Left cardiac atrium (tissue), 4 donors: ENCODE results near the gene CSTF2. TPM values are rescaled to one million over a fixed set of nuclear protein-coding genes. Genes with fewer than 3 reads are reported as not detected.
"Not testable (repeated sequence)": the region's sequence is repeated elsewhere in the genome, so short reads cannot be mapped to it uniquely, and the experiment has no call there.

Experiments used
- ATAC-seq, 2 donors: fragments of 200-7000 bp; cut with Tn5 transposase; one replicate each; pipeline ENCODE4 v1.9.1; 2020; ENCODE audit warnings: mild to moderate bottlenecking in 2 of 2, moderate library complexity in 2 of 2
- DNase-seq: peaks from one replicate; pipeline ENCODE4 v3.0.0-alpha.2; 2020
- intact Hi-C, 2 donors: fragments of 100-400 bp; cut with DNase I; formaldehyde crosslinking; loops; one replicate each; pipeline versions ENCODE4 v1.14.1 to v1.15.1; 2022 to 2023
- long read RNA-seq: library from polyadenylated mRNA; unstranded; transcript quantifications from one replicate; pipeline ENCODE4 v2.0.0, GENCODE V29; 2021
- total RNA-seq, 2 donors: library from RNA; stranded (reverse); fragmentation: NEBNext Ultra II Directional; extraction: Animal tissue kit (Norgen Biotek cat#: 25700); gene quantifications; one replicate each; pipeline ENCODE4 v1.2.1, GENCODE V29; 2021
- donor health status: DM: no; HTN: yes; CAD: no.
- donor health status: DM: no; HTN: yes; CAD: no; lungs with severe emphysema.
- donor health status: DM: yes; HTN: yes; CAD: no.
- donor health status: Dilated cardiomyopathy.

The CSTF2 gene, protein sequence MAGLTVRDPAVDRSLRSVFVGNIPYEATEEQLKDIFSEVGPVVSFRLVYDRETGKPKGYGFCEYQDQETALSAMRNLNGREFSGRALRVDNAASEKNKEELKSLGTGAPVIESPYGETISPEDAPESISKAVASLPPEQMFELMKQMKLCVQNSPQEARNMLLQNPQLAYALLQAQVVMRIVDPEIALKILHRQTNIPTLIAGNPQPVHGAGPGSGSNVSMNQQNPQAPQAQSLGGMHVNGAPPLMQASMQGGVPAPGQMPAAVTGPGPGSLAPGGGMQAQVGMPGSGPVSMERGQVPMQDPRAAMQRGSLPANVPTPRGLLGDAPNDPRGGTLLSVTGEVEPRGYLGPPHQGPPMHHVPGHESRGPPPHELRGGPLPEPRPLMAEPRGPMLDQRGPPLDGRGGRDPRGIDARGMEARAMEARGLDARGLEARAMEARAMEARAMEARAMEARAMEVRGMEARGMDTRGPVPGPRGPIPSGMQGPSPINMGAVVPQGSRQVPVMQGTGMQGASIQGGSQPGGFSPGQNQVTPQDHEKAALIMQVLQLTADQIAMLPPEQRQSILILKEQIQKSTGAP
- total RNA-seq: 1 to 10 TPM; 7.1 to 7.5 TPM
- long read RNA-seq, transcript CSTF2-201 (14 exons, 1,958 nt): major isoform, 10 of 15 reads
- long read RNA-seq, partial matches to known transcripts: 1 of 15 reads
- long read RNA-seq, other reads (novel, unspliced or antisense): 2 of 15 reads

DNA sequence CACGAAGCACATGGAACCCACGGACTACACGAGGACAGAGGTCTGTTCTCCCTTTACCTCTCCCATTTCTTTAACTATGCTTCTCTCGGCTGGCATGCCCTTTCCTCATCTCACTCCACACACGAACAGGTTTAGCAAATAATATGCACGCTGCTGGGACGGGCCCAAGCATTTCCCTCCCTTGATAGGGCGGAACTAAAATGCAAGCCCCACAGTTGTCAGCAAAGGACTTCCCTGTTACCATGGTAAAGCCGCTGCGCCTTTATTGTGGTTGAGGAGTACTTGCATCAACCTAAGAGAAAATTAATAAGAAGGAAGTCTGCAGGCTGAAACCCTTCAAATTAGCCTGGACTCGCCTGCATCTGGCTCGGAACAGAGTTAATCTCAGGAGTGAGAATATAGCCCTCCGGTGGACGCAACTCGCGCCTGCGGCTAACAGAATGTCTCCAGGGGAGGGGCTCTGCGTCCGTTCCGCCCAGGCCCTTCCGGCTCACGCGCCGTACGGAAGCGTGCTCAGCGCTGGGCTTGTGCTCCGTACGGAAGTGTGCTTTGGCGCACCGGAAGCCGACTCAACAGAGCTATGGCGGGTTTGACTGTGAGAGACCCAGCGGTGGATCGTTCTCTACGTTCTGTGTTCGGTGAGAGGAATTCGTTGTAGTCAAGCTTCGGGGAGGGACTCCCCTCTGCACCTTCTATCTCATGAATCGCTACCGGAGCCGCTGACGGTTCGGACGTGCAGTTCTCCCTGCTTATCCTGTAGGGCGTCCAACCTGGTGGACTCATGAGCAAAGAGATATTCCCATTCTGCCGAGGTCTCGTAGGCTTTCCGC, at the start of gene CSTF2:
Gene CSTF2, plus strand, starts transcription at position 555 of the 830 bp plus-strand sequence. Its CDS starts 26 bp downstream, at position 581.
- intact Hi-C loops: loop anchor here in 1 of 2 donors (5.0 kb wide), 1 partner anchor 982 kb away; no protein-coding TSS in a partner anchor
- ATAC-seq (peak; percentile 99 to 100), DNase-seq (peak; percentile 86)

DNA sequence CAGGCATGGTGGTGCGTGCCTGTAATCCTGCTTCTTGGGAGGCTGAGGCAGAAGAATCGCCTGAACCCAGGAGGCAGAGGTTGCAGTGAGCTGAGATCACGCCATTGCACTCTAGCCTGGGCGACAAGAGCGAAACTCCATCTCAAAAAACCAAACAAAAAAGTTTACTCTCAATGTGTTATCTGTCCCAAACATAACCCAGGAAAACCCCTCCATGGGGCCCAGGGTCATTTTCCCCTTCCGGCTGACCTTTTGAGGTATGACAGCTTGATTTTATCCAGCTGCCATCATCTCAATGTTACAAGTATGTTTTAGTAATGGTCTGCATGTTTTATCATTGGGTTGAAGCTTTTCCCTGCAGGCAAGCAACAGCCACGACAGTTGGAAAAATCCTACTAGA, 23.8 kb upstream of the CSTF2 start:
- DNase-seq, intact Hi-C loops, ATAC-seq: not testable (repeated sequence)

DNA sequence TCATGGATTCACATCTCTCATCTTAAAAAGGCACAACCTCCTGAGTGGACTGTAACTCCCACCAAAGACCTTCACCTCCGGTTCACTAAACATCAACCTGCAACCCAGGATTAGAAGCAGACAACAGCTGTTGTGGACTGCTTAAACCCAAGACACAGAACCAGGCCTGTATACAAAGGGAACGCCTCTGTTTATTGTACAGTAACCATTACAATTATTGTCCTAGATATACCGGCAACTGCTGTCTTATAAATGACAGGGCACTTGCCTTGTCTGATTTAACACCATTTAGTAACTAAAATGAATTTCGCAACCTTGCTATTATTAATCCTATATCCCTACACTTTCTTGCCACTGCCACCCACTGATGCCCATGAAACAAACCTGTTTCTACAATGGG, 22.8 kb upstream of the CSTF2 start:
- ATAC-seq (no peak), DNase-seq (no peak)
- intact Hi-C loops: no loop called here

DNA sequence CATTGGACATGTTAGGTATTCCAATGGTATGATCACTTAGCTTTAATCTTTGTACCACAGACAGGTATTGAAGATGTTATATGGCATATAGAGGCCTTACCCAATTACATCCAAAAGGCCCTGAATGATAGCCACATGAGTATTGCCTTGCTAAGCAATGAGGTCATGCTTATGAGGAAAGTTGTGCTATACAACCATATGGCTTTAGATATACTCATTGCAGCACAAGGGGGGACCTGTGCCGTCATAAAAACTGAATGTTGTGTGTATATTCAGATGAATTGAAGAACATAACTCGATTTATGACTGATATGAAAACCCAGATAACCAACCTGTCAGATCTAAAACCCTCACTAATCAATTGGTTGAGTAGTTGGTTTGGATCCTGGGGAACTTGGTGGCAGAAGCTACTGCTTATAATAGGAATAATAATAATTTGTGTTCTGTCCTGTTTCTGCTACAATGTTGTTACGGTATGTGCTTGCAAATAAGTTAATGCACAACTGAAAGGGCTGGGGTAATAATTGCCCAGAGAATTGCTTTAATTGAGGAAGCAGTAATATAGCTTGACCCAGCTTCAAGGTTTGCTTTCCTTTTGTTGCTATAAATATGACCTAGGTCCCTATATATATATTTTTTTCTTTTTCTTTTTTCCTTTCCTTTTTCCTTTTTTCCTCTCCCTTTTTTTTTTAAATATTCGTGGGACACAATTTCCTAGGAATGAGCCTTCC, 21.5 kb upstream of the CSTF2 start:
- intact Hi-C loops: no loop called here
- DNase-seq (no peak), ATAC-seq (no peak)

DNA sequence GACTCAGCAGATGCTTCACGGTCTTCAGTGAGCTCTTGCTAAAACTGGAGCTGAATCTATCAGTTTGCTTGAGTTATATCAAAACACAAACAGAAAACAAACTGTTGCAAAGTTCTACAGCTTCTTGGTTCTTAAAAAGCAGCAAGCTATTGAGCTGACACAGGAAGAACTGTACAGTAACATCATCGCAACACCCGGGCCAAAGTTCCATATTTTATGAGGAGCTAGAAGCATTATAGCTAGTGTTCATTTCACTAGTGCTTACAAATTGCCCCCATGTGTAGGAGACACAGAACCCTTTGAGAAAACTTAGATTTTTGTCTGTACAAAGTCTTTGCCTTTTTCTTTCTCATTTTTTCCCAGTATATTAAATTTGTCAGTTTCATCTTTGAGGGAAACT, 17.3 kb upstream of the CSTF2 start:
- no peak for ATAC-seq
- no peak for DNase-seq

DNA sequence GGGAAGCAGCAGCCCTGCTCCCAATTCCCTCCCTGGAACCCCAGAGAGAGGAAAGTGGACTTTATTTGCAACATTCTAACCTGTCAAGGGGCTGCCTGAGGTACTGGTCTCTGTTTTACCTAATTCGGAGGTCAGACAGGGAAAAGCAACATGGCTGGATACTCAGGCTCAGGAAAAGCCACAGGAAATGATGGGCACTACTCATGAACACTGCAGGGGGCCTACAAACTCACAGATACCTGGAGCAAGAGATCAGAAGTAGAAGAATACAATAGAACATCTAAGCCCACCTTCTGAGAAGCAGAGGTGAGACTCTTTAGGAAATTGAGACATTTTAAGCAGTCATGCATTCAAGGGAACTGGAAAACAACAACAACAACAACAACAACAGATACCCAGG, 15.4 kb upstream of the CSTF2 start:
- ATAC-seq (no peak), DNase-seq (no peak)
- intact Hi-C loops: no loop called here

More for the DNA sequence above, 17.3 kb upstream of the CSTF2 start:
- intact Hi-C loops: no loop called here

DNA sequence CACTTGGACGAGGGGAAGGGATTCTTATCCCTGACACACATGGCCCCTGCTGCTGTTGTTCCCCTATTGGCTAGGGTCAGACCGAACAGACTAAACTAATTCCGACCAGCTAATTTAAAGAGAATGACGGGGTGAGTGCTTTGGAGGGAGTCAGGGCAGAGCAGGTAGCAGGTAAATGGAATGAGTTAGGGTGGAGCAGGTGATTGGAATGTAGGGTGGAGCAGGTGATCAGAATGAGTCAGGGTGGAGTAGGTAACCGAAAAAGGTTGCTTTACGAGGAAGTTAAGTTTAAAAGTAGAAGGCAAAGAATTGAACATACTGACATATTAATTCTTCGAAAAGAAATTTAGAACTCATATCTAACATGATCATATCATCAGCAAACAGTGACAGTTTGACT, 11.9 kb upstream of the CSTF2 start:
- intact Hi-C loops, DNase-seq, ATAC-seq: not testable (repeated sequence)

DNA sequence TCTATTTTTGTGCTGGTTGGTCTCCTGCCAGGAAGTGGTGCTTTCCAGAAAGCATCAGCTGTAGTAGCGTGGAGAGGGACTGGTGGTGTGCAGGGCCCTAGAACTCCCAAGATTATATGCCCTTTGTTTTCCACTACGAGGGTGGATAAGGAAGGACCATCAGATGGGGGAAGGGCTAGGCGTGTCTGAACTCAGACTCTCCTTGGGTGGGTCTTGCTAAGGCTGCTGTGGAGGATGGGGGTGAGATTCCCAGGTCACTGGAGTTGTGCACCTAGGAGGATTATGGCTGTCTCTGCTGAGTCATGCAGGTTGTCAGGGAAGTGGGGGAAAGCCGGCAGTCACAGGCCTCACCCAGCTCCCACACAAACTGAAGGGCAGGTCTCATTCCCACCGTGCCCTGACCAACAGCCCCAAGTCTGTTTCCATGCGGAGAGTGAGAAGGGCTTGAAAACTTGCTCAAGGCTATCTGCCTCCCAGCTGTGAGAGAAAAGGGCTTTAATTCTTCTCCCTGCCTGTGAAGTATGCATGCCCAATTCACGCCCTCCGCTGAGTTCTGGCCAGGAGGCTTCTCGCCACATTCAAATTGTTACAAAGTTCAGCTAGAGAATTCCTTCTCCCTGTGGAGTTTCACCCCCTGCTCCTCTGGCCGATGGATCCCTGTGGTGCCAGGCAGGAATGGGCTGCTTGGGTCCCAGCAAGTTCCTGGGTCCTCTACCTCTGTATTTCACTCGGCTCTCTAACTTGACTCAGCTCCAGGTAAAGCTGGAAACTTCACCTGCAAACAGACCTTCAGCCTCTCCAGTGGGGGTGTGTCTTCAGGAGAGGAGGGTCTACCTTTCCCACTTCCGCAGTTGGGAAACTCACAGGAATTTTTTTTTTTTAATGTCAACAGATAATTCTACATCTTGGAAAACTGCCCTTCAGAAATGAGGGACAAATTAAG, 7.7 kb upstream of the CSTF2 start:
- intact Hi-C loops: no loop called here
- no peak for ATAC-seq
- DNase-seq: no peak

DNA sequence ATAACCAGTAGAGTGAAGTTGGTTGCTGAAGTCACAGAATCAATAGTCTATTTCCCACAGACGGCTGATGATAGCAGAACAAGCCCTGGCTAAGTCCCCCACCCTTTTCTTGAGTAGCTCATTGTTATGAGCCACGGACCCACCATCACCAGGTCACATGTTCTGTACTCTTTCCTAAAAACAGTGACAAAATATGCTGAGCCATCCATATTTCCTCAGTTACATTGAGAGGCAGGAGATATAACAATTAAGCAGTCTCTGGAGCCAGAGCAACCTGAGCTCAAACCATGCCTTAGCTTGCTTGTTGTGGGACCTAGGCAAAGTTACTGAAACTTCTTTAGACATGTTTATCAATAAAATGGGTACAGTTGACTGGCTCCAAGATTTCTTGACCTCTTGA, 2.9 kb upstream of the CSTF2 start:
- no peak for DNase-seq
- no peak for ATAC-seq
- intact Hi-C loops: no loop called here

DNA sequence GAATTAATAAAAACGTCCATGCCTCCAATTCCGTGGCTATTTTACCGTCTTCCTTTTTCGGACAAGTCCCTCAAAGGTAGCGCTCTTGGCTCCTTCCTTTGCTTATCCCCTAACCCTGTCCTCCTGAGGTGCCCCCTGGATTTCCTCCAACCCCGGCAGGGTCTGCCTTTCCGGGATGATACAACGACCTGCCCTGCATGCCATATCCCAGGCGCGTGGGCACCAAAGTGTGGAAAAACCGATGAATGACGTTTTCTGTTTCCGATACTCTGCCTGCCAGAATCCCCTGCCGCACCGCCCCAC, 706 bp upstream of the CSTF2 start:
- intact Hi-C loops: no loop called here
- DNase-seq (peak; percentile 21), ATAC-seq (no peak)

DNA sequence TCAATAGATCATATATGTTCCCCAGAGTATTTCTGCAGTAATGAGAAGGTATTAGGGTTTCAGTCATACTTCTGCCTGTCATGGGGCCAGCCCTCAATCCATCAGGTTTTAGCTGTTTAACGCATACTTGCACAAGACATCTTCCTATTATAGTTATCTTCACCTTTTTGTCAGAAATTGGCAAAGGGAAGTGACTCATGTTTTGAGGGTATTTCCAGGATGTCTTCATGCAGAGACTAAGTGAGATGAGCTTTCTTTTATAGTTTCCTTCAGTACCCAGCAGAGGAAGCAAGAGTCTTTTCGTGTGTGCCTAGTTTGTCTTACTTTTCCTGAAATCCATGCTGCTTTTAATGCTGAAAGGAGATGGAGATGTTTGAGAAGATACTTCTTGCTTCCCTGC, 9.5 kb downstream of the CSTF2 start:
- ATAC-seq (no peak), DNase-seq (no peak)
- intact Hi-C loops: no loop called here

DNA sequence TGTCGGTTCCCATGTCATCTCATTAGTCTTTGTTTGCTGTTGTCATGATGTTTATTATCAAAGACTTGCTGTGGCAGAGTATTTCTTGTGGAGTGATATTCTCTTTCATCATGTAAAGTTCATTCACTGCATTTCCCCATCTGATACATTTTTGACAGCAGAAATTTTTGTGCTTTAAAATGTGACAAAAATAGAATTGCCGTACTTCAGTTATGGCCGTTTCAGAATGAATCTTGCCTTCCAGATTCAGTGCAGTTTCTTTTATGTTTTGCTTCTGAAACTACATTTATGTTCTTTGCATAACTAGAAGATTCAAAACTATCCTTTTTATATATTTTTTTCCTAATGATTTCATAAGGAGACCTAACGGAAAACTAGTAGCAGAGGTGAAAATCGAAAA, 10.0 kb downstream of the CSTF2 start:
- intact Hi-C loops: no loop called here
- DNase-seq (no peak), ATAC-seq (no peak)

DNA sequence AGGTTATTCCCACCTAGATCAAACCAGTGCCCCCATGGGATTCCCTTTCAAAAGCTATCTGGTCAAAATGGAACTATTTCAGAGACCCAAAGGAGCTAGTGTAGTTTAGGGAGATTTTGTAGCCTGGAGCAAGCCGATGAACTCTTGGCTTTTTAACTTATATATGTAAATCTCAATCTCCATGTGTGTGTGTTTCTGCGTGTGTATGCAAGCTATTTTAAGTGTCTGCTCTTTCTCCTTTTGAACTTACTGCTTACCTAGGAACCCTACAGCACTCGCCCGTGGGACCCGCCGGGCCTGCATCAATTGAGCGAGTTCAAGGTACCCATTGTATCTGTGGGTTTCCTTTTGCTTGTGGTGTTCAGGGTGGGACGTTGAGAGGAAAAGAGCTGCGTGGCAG, 10.4 kb downstream of the CSTF2 start:
- DNase-seq: no peak
- intact Hi-C loops: no loop called here
- ATAC-seq: no peak

DNA sequence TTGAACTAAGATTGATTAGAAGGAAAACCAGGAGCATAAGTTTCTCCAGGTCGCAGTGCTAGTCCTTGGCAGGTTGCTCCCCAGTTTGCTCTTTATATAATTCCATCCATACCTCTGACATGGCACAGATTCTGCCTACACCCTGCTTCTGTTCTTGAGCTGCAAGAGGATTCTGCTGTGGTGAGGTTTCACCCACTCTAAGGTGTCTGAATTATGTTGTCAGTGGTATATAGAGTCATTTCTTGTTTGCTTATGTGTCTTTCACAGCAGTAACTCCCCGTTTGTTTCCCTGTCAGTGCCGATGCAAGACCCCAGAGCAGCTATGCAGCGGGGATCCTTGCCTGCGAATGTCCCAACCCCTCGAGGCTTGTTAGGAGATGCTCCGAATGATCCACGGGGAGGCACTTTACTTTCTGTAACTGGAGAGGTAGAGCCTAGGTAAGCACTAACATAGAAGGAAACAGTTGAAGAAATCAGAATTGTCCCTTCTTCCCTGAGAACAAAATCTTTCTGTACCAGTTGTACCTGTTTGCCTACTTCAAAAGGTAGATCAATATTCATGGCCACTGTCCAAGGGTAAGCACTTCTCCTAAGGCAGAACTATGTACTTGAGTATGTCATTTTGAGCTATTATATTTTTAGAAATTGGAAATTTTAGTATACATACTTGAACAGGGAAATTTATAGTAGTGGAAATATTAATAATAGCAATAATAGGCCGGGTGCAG, 11.2 kb downstream of the CSTF2 start:
- DNase-seq: no peak
- ATAC-seq: no peak
- intact Hi-C loops: no loop called here

DNA sequence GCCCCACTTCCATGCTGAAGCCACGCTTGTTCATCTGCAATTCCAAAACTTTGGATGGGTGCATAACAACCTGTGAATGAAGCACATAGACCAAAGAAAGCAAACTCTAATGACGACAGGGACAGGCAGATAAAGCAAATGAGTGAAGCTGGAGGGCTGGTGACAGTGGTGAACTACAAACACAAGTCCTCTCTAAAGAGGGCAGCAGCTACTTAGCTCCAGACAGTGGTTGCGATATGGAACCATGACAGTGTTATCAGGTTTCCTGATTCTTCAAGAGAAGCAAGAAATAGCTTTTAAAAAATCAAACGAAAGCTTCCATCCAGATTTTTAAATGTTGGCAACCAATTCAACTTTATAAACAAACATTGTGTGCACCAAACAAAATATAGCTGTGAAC, 30.1 kb downstream of the CSTF2 start:
- intact Hi-C loops: no loop called here
- DNase-seq (no peak), ATAC-seq (no peak)

DNA sequence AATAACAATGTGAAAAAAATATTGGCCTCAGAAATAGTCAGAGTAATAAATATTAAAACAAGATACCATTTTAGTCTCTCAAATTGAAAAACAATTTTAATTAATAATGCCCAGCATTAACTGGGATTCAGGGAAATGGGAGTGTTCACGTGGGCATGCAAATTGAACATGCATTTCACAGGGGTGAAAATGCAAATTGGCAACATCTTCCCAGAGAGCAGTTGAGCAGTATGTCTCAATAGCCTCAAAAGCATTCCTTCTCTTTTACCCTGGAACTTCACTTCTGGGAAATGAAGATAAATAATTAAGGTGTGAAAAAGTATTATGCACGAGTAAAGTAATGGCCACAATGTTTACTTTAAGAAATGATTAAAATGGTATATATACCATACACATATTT, 32.6 kb downstream of the CSTF2 start:
- DNase-seq (no peak), ATAC-seq (no peak)
- intact Hi-C loops: no loop called here

DNA sequence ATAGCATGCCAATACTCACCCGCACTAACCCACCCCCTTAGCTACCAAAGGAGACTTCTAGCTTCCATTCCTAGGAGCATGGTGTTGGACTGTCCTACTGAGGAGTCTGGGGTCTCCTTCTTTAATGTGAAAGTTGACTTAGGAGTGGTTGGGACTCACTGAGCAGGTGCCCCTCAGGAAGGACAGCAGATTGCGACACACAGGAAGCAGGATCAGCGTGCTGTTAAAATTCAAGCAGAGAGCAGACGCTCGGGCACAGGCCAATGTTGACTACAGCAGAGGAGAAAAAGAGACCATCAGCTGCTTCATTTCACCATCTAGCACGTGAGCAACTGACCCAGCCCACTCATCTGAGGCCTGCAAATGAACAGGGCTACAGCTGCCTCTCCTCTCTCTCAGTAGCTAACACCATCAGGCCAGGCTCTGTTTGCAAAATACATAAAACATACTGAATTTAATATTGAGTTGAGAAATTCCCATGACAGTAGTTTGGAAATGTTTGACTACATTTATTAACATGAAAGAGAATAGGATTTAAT, 43.2 kb downstream of the CSTF2 start:
- intact Hi-C loops: no loop called here
- ATAC-seq: no peak
- no peak for DNase-seq
